Hepatocyte (in vitro differentiated cells): ENCODE data around the gene ASL.

Source experiments
- CTCF ChIP-seq: fragments of 200-600 bp; sonication (generic); IDR thresholded peaks from 2 replicates; pipeline ENCODE4 v1.5.1; 2016; ENCODE audit warnings: antibody characterized with exemption, mild to moderate bottlenecking; ENCODE audit not compliant: poor library complexity
- EZH2 ChIP-seq: fragments of 200-600 bp; sonication (generic); IDR thresholded peaks from 2 replicates; pipeline ENCODE4 v1.6.1; 2016; ENCODE audit warnings: antibody characterized with exemption, mild to moderate bottlenecking, borderline replicate concordance
- EZH2phosphoT487 ChIP-seq: fragments of 200-600 bp; sonication (generic); IDR thresholded peaks from one replicate; pipeline ENCODE4 v1.6.1; 2018; ENCODE audit warnings: antibody characterized with exemption, mild to moderate bottlenecking, low read depth, moderate library complexity; ENCODE audit not compliant: unreplicated experiment, severe bottlenecking

- TF ChIP-seq CTCF, result peak; percentile 50
- no peak for TF ChIP-seq EZH2
- no peak for TF ChIP-seq EZH2phosphoT487
Measured at GRCh38 chr7:66114743-66115649, 39.4 kb downstream of the ASL start, which contains the start of gene CRCP.
